ENCODE results near the gene ZNF639. TPM values are rescaled to one million over a fixed set of nuclear protein-coding genes. Genes with fewer than 3 reads are reported as not detected.

ZNF639 gene
- total and polyA plus RNA-seq, 9 of the 15 experiments (the other 6 are each of a cell fraction or from before 2014, with no cell fraction given): 17.6 to 88.1 (median 53.7) TPM

GRCh38 chr3:179347345-179348194 is 24.7 kb downstream of the ZNF639 start, which contains the start of gene MFN1 (continued):
- TF ChIP-seq TFE3 (CRISPR knock-in tag; IDR thresholded peaks at IDR 0.05) (no peak), TRIM28 (IDR thresholded peaks at IDR 0.05) (peak; percentile 50; the same call in 1 of the 2 replicates), KAT2B (IDR thresholded peaks at IDR 0.05; ENCODE audit: low read depth, low read length) (no peak), ATF1 (CRISPR knock-in tag; IDR thresholded peaks at IDR 0.05) (no peak), ATF1 (tag; IDR thresholded peaks at IDR 0.05) (peak; percentile 94), SAFB (IDR thresholded peaks at IDR 0.05; ENCODE audit: borderline replicate concordance, low read depth, low read length) (peak; percentile 86), NFATC3 (IDR thresholded peaks at IDR 0.05) (no peak), ZBED1 (IDR thresholded peaks at IDR 0.05) (no peak), CTBP1 (IDR thresholded peaks at IDR 0.05; ENCODE audit: borderline replicate concordance) (peak; percentile 76; the same call in 1 of the 2 replicates), THRA (IDR thresholded peaks at IDR 0.05) (no peak), GABPB2 (CRISPR knock-in tag; conservative IDR thresholded peaks at IDR 0.05) (no peak), CCNT2 (IDR thresholded peaks at IDR 0.05; ENCODE audit: borderline replicate concordance, extremely low read depth, insufficient read length, low read depth, low read length) (peak; percentile 49), NCOA1 (IDR thresholded peaks at IDR 0.05; ENCODE audit: low read depth) (no peak), HBP1 (CRISPR knock-in tag; IDR thresholded peaks at IDR 0.05) (peak; percentile 37; the same call in 1 of the 2 replicates), ZFP1 (CRISPR knock-in tag; IDR thresholded peaks at IDR 0.05) (no peak), HDAC3 (IDR thresholded peaks at IDR 0.05; ENCODE audit: borderline replicate concordance, partially characterized antibody) (no peak), ZNF707 (CRISPR knock-in tag; conservative IDR thresholded peaks at IDR 0.05) (peak; percentile 78), TOE1 (IDR thresholded peaks at IDR 0.05; ENCODE audit: borderline replicate concordance) (peak; percentile 15; the same call in 1 of the 2 replicates), TOE1 (CRISPR knock-in tag; IDR thresholded peaks at IDR 0.05; ENCODE audit: borderline replicate concordance, low read depth) (no peak), SRF (CRISPR knock-in tag; IDR thresholded peaks at IDR 0.05) (no peak), BRCA1 (IDR thresholded peaks at IDR 0.05) (no peak), BRCA1 (CRISPR knock-in tag; IDR thresholded peaks at IDR 0.05) (0 out of 2 replicates have a peak, but pooled peaks have one; percentile 46)
- TF ChIP-seq, protein P1, sequence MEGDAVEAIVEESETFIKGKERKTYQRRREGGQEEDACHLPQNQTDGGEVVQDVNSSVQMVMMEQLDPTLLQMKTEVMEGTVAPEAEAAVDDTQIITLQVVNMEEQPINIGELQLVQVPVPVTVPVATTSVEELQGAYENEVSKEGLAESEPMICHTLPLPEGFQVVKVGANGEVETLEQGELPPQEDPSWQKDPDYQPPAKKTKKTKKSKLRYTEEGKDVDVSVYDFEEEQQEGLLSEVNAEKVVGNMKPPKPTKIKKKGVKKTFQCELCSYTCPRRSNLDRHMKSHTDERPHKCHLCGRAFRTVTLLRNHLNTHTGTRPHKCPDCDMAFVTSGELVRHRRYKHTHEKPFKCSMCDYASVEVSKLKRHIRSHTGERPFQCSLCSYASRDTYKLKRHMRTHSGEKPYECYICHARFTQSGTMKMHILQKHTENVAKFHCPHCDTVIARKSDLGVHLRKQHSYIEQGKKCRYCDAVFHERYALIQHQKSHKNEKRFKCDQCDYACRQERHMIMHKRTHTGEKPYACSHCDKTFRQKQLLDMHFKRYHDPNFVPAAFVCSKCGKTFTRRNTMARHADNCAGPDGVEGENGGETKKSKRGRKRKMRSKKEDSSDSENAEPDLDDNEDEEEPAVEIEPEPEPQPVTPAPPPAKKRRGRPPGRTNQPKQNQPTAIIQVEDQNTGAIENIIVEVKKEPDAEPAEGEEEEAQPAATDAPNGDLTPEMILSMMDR (IDR thresholded peaks at IDR 0.05 in 2 of 3, conservative IDR thresholded peaks at IDR 0.05 in 1 of 3; ENCODE audit: insufficient read depth in 2 of 3, low read depth in 1 of 3, low read length in 3 of 3): no peak

Data from K562 (cell line).